HepG2 (cell line): ENCODE data around the gene ZFP36L2. TPM values are rescaled to one million over a fixed set of nuclear protein-coding genes. Genes with fewer than 3 reads are reported as not detected.
A peak's percentile ranks its signal among the peaks of the same experiment; 100 is the strongest.

Experiments used
- DZIP1 ChIP-seq: sonication (generic); formaldehyde crosslinking; IDR thresholded peaks from 2 replicates; pipeline ENCODE4 v1.5.0; 2020; ENCODE audit warnings: mild to moderate bottlenecking, missing genetic modification reagents
- ELF4 ChIP-seq: sonication (generic); formaldehyde crosslinking; IDR thresholded peaks from 2 replicates; pipeline ENCODE4 v1.5.0; 2020; ENCODE audit warnings: missing genetic modification reagents, mild to moderate bottlenecking, moderate library complexity, borderline replicate concordance
- PPARG ChIP-seq: conservative IDR thresholded peaks from 2 replicates; pipeline ENCODE4 v1.6.1; 2016; ENCODE audit warnings: missing biosample characterization, missing genetic modification reagents
- RFX5 ChIP-seq: IDR thresholded peaks from 2 replicates; pipeline ENCODE4 v1.6.1; 2011; ENCODE audit warnings: low read depth, low read length, improper control_type of control experiment
- ZFX ChIP-seq: sonication (generic); formaldehyde crosslinking; IDR thresholded peaks from 2 replicates; pipeline ENCODE4 v1.4.0; 2020; ENCODE audit warnings: mild to moderate bottlenecking, low read depth, missing genetic modification reagents, moderate library complexity
- ZNF138 ChIP-seq: sonication (generic); formaldehyde crosslinking; IDR thresholded peaks from 2 replicates; pipeline ENCODE4 v1.5.0; 2020; ENCODE audit warnings: mild to moderate bottlenecking, low read depth, missing genetic modification reagents
- ZNF24 ChIP-seq: fragments of 450-650 bp; IDR thresholded peaks from 2 replicates; pipeline ENCODE4 v1.6.1; 2017; ENCODE audit warnings: antibody characterized with exemption, mild to moderate bottlenecking
- ZNF260 ChIP-seq: sonication (generic); formaldehyde crosslinking; IDR thresholded peaks from 2 replicates; pipeline ENCODE4 v1.4.0; 2020; ENCODE audit warnings: missing genetic modification reagents, low read depth, mild to moderate bottlenecking, borderline replicate concordance
- ZNF468 ChIP-seq: sonication (generic); formaldehyde crosslinking; IDR thresholded peaks from 2 replicates; pipeline ENCODE4 v1.8.0; 2022; ENCODE audit warnings: mild to moderate bottlenecking, moderate library complexity, missing genetic modification reagents
- polyA plus RNA-seq, 8 experiments: library from polyadenylated mRNA; depleted of rRNA in 3 of 8; stranded (reverse) in 7 of 8; unstranded in 1 of 8; fragments of >200 nt; fragmentation: Illumina TruSeq in 4 of 8; extraction: Trizol in 4 of 8; gene quantifications; 2 replicates each; pipeline versions ENCODE4 v1.2.1 to v1.2.3, GENCODE V29; 2011 to 2016; ENCODE audit warnings: low read depth in 4 of 8, missing spikeins in 1 of 8, mixed read lengths in 1 of 8; ENCODE audit not compliant: insufficient read depth in 1 of 8
- total RNA-seq, 5 experiments: library from RNA; depleted of rRNA; stranded (reverse); fragments of >200 nt; fragmentation: Illumina TruSeq; extraction: Trizol; gene quantifications; 2 replicates each; pipeline ENCODE4 v1.2.3, GENCODE V29; 2016; ENCODE audit warnings: low read depth in 1 of 5
- TF ChIP-seq, protein P1 (sequence below): sonication (generic); formaldehyde crosslinking; IDR thresholded peaks from 2 replicates; pipeline ENCODE4 v1.4.0; 2020; ENCODE audit warnings: low read depth, missing genetic modification reagents
- TF ChIP-seq, protein P2 (sequence below): sonication (generic); formaldehyde crosslinking; IDR thresholded peaks from 2 replicates; pipeline ENCODE4 v1.4.0; 2020; ENCODE audit warnings: low read depth, mild to moderate bottlenecking, missing genetic modification reagents

ZFP36L2 gene
- total and polyA plus RNA-seq, 2 of the 13 experiments (the other 11 are each of a cell fraction or from before 2014, with no cell fraction given), result 11.2 to 21.8 TPM

DNA sequence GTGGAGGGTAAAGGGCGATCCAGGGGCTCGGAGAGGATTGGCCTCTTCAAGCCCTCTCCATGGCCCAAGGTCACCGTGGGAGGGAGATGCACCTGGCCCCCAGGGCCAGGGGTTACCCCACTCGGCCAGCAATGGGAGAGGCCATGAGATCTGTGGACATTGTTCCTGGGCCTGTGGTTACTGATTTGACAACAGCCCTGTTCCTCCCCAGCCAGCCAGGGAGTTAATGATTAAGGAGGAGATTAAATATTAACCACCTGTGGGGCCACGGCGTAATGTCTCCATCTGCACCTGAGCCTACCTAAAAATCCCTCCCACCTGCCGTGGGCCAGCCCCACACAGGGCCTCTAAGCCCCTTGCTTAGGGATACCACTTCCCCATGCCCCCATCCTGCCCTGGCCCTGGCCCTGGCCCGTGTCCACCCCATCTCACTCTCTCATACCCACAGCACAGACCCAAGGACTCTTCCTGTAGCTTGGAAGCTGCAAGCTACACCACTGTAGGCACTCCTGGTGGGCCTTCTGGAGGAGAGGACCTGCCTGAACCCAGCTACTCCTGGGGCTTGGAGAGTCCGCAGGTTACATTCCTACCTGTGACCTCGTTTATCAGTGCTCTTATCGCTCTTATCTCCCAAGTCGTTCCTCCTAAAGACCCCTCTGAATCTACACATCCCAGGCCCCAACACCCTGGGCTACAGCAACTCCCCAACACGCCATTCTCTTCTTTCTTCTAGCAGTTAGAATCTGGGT is 32.1 kb downstream of the ZFP36L2 start (continued):
- TF ChIP-seq, protein P1, sequence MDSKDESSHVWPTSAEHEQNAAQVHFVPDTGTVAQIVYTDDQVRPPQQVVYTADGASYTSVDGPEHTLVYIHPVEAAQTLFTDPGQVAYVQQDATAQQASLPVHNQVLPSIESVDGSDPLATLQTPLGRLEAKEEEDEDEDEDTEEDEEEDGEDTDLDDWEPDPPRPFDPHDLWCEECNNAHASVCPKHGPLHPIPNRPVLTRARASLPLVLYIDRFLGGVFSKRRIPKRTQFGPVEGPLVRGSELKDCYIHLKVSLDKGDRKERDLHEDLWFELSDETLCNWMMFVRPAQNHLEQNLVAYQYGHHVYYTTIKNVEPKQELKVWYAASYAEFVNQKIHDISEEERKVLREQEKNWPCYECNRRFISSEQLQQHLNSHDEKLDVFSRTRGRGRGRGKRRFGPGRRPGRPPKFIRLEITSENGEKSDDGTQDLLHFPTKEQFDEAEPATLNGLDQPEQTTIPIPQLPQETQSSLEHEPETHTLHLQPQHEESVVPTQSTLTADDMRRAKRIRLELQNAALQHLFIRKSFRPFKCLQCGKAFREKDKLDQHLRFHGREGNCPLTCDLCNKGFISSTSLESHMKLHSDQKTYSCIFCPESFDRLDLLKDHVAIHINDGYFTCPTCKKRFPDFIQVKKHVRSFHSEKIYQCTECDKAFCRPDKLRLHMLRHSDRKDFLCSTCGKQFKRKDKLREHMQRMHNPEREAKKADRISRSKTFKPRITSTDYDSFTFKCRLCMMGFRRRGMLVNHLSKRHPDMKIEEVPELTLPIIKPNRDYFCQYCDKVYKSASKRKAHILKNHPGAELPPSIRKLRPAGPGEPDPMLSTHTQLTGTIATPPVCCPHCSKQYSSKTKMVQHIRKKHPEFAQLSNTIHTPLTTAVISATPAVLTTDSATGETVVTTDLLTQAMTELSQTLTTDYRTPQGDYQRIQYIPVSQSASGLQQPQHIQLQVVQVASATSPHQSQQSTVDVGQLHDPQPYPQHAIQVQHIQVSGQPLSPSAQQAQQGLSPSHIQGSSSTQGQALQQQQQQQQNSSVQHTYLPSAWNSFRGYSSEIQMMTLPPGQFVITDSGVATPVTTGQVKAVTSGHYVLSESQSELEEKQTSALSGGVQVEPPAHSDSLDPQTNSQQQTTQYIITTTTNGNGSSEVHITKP (CRISPR knock-in tag), result peak; percentile 97
- TF ChIP-seq, protein P2, sequence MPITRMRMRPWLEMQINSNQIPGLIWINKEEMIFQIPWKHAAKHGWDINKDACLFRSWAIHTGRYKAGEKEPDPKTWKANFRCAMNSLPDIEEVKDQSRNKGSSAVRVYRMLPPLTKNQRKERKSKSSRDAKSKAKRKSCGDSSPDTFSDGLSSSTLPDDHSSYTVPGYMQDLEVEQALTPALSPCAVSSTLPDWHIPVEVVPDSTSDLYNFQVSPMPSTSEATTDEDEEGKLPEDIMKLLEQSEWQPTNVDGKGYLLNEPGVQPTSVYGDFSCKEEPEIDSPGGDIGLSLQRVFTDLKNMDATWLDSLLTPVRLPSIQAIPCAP (CRISPR knock-in tag), result peak; percentile 49; the same call in 1 of the 2 replicates
- TF ChIP-seq ZNF138 (CRISPR knock-in tag) (no peak), ZNF24 (no peak), ELF4 (CRISPR knock-in tag) (no peak), RFX5 (peak; percentile 31; the same call in 1 of the 2 replicates), ZNF260 (no peak), ZNF468 (no peak), PPARG (peak; percentile 93), ZFX (peak; percentile 83), DZIP1 (no peak)
